ENCODE measurements around the gene GAMT. TPM values are rescaled to one million over a fixed set of nuclear protein-coding genes. Genes with fewer than 3 reads are reported as not detected.

Gene GAMT
- total RNA-seq, 4 donors from 2014 or later: 43.8 to 120 (median 94.4) TPM

- H3K4me3 ChIP-seq: no peak overlapping the region
- no peaks in the 10 kb centered on the region for H3K9me3 ChIP-seq
- no peak overlapping the region for H3K27ac ChIP-seq
- TF ChIP-seq POLR2A (IDR thresholded peaks at IDR 0.05) (no peak), EP300 (IDR thresholded peaks at IDR 0.05) (no peak), CTCF (IDR thresholded peaks at IDR 0.05) (no peak)
- H3K36me3 ChIP-seq: peaks cover 6 to 100% (median 28%) of the 10 kb centered on the region in 3 donors
- 84 to 92% methylated on average over 8 to 14 of the region's 14 CpGs for WGBS, 2 donors
- H3K4me1 ChIP-seq: no peaks in the 10 kb centered on the region
- H3K27me3 ChIP-seq: no peaks in the 10 kb centered on the region
- DNase-seq (ENCODE audit: low spot score in 2 of 2): no peak
Measured at GRCh38 chr19:1430246-1430645, 28.9 kb upstream of the GAMT start.

GRCh38 chr19:1429750-1430149 is 28.4 kb upstream of the GAMT start:
- Histone ChIP-seq H3K4me3 (no peak overlapping the region), H3K9me3 (no peaks in the 10 kb centered on the region), H3K27me3 (no peaks in the 10 kb centered on the region), H3K4me1 (no peaks in the 10 kb centered on the region), H3K27ac (no peak overlapping the region), H3K36me3 (peaks cover 6 to 100% (median 27%) of the 10 kb centered on the region in 3 donors)
- TF ChIP-seq CTCF (IDR thresholded peaks at IDR 0.05) (no peak), POLR2A (IDR thresholded peaks at IDR 0.05) (no peak), EP300 (IDR thresholded peaks at IDR 0.05) (no peak)
- no peak for DNase-seq (ENCODE audit: low spot score in 2 of 2)
- 85 to 91% methylated on average over 14 of the region's 14 CpGs for WGBS, 2 donors

GRCh38 chr19:1428738-1429391 is 27.5 kb upstream of the GAMT start:
- H3K9me3 ChIP-seq: no peaks in the 10 kb centered on the region
- no peaks in the 10 kb centered on the region for H3K4me1 ChIP-seq
- no peak overlapping the region for H3K4me3 ChIP-seq
- no peaks in the 10 kb centered on the region for H3K27me3 ChIP-seq
- no peak for DNase-seq (ENCODE audit: low spot score in 2 of 2)
- whole genome bisulfite sequencing, 2 donors: 85 to 88% methylated on average over 24 to 41 of the region's 41 CpGs
- TF ChIP-seq POLR2A (IDR thresholded peaks at IDR 0.05): no peak
- TF ChIP-seq CTCF (IDR thresholded peaks at IDR 0.05): no peak
- no peak for TF ChIP-seq EP300 (IDR thresholded peaks at IDR 0.05)
- H3K27ac ChIP-seq: no peak overlapping the region
- peaks cover 3 to 100% (median 24%) of the 10 kb centered on the region in 3 donors for H3K36me3 ChIP-seq

- Histone ChIP-seq H3K4me1 (peaks cover 0 to 1% (median 0%) of the 10 kb centered on the region in 4 donors), H3K4me3 (no peak overlapping the region), H3K27ac (no peak overlapping the region), H3K27me3 (no peaks in the 10 kb centered on the region), H3K36me3 (peaks cover 3 to 100% (median 32%) of the 10 kb centered on the region in 3 donors), H3K9me3 (no peaks in the 10 kb centered on the region)
- DNase-seq (ENCODE audit: low spot score in 2 of 2): no peak
- WGBS, 2 donors: 85 to 88% methylated on average over 27 of the region's 27 CpGs
- TF ChIP-seq CTCF (IDR thresholded peaks at IDR 0.05) (no peak), POLR2A (IDR thresholded peaks at IDR 0.05) (no peak), EP300 (IDR thresholded peaks at IDR 0.05) (no peak)
Measured at GRCh38 chr19:1427221-1427920, 26.0 kb upstream of the GAMT start.

GRCh38 chr19:1426736-1427135 is 25.4 kb upstream of the GAMT start:
- H3K4me1 ChIP-seq: peaks cover 0 to 5% (median 0%) of the 10 kb centered on the region in 4 donors
- H3K4me3 ChIP-seq: no peak overlapping the region
- peaks cover 0 to 100% (median 27%) of the 10 kb centered on the region in 3 donors for H3K36me3 ChIP-seq
- TF ChIP-seq EP300 (IDR thresholded peaks at IDR 0.05) (no peak), POLR2A (IDR thresholded peaks at IDR 0.05) (no peak), CTCF (IDR thresholded peaks at IDR 0.05) (no peak)
- 74 to 85% methylated on average over 9 of the region's 9 CpGs for WGBS, 2 donors
- no peak for DNase-seq (ENCODE audit: low spot score in 2 of 2)
- H3K9me3 ChIP-seq: no peaks in the 10 kb centered on the region
- no peak overlapping the region for H3K27ac ChIP-seq
- no peaks in the 10 kb centered on the region for H3K27me3 ChIP-seq
